Kidney (tissue), 14 donors: ENCODE measurements around the gene FAM50A. TPM values are rescaled to one million over a fixed set of nuclear protein-coding genes. Genes with fewer than 3 reads are reported as not detected.

Source experiments
- DNase-seq, 5 donors: peaks; one replicate each; pipeline ENCODE4 v3.0.0-alpha.2; 2013 to 2020
- FAIRE-seq: peaks from 2 replicates; lab custom pipeline; 2012; peaks lifted over from hg19 to GRCh38; lab: Jason Lieb, UNC
- H3K27ac ChIP-seq, 2 donors: one replicate each; pipeline ENCODE4 v1.7.0; 2013; ENCODE audit warnings: low read depth in 2 of 2, low read length in 2 of 2, inconsistent platforms in 1 of 2
- H3K27me3 ChIP-seq: one replicate; pipeline ENCODE4 v1.7.1; 2013; ENCODE audit warnings: low read length, inconsistent platforms; ENCODE audit not compliant: control insufficient read depth, insufficient read depth
- H3K36me3 ChIP-seq, 3 donors: one replicate each; pipeline versions ENCODE4 v1.7.0 to v1.7.1; 2013; ENCODE audit warnings: low read length in 3 of 3, control low read depth in 1 of 3, inconsistent platforms in 1 of 3; ENCODE audit not compliant: insufficient read depth in 3 of 3, control insufficient read depth in 2 of 3
- H3K4me1 ChIP-seq, 3 donors: one replicate each; pipeline versions ENCODE4 v1.7.0 to v1.7.1; 2013; ENCODE audit warnings: low read length in 3 of 3, inconsistent platforms in 1 of 3, low read depth in 1 of 3; ENCODE audit not compliant: control insufficient read depth in 2 of 3, insufficient read depth in 2 of 3
- H3K4me3 ChIP-seq, 3 donors: one replicate each; pipeline versions ENCODE4 v1.7.0 to v1.8.1; 2013; ENCODE audit warnings: low read length in 3 of 3, control low read depth in 1 of 3, inconsistent platforms in 1 of 3
- H3K9ac ChIP-seq, 3 donors: one replicate each; pipeline versions ENCODE4 v1.7.0 to v1.7.1; 2013; ENCODE audit warnings: low read length in 3 of 3, control low read depth in 1 of 3, inconsistent platforms in 1 of 3
- H3K9me3 ChIP-seq, 3 donors: one replicate each; pipeline versions ENCODE4 v1.7.0 to v1.7.1; 2013; ENCODE audit warnings: low read length in 3 of 3, control low read depth in 1 of 3, inconsistent platforms in 1 of 3; ENCODE audit not compliant: control insufficient read depth in 2 of 3, insufficient read depth in 1 of 3
- CTCF ChIP-seq: IDR thresholded peaks from 3 replicates; pipeline ENCODE4 v1.5.1; 2012; ENCODE audit warnings: mild to moderate bottlenecking, moderate library complexity, borderline replicate concordance; ENCODE audit not compliant: insufficient read depth; ENCODE audit errors: extremely low read depth
- intact Hi-C: fragments of 100-400 bp; cut with DNase I; formaldehyde crosslinking; loops from one replicate; pipeline ENCODE4 v1.11.1; 2022
- polyA plus RNA-seq: library from polyadenylated mRNA; stranded (reverse); fragments of 350-450 nt; fragmentation: Illumina TruSeq; extraction: RNeasy Lipid Tissue Mini Kit (QIAGEN cat#74804); gene quantifications from one replicate; pipeline ENCODE4 v1.2.3, GENCODE V29; 2014; ENCODE audit warnings: low read depth, low replicate concordance; ENCODE audit not compliant: insufficient read depth
- total RNA-seq: library from RNA; stranded (reverse); fragmentation: NEBNext Ultra II Directional; extraction: Animal tissue kit (Norgen Biotek cat#: 25700); gene quantifications from one replicate; pipeline ENCODE4 v1.2.1, GENCODE V29; 2021
- donor health status: control.
- donor health status: control.
- donor health status: control.
- donor health status: control.
- donor health status: control.
- donor health status: DM: yes; HTN: yes; CAD: no.
- donor health status: Normal renal cell carcinoma (clear cell type).

Gene FAM50A
- total and polyA plus RNA-seq, 2 donors from 2014 or later = 46.0 to 112 TPM

GRCh38 chrX:154469880-154470279 lies 25.9 kb downstream of the FAM50A start:
- DNase-seq = no peak
- intact Hi-C loops = no loop called here
- TF ChIP-seq CTCF = no peak
- Histone ChIP-seq H3K9ac (no peak overlapping the region), H3K27me3 (no peaks in the 10 kb centered on the region), H3K4me1 (no peaks in the 10 kb centered on the region), H3K4me3 (no peak overlapping the region), H3K36me3 (no peaks in the 10 kb centered on the region), H3K27ac (no peak overlapping the region), H3K9me3 (no peaks in the 10 kb centered on the region)
- FAIRE-seq = no peak

- TF ChIP-seq CTCF = no peak
- intact Hi-C loops = no loop called here
- no peak overlapping the region for H3K27ac ChIP-seq
- H3K9me3 ChIP-seq = no peaks in the 10 kb centered on the region
- no peak overlapping the region for H3K4me3 ChIP-seq
- no peaks in the 10 kb centered on the region for H3K36me3 ChIP-seq
- H3K9ac ChIP-seq = no peak overlapping the region
- DNase-seq (no peak), FAIRE-seq (no peak)
- no peaks in the 10 kb centered on the region for H3K27me3 ChIP-seq
- no peaks in the 10 kb centered on the region for H3K4me1 ChIP-seq
Observed at GRCh38 chrX:154470434-154470833, 26.5 kb downstream of the FAM50A start.

DNA sequence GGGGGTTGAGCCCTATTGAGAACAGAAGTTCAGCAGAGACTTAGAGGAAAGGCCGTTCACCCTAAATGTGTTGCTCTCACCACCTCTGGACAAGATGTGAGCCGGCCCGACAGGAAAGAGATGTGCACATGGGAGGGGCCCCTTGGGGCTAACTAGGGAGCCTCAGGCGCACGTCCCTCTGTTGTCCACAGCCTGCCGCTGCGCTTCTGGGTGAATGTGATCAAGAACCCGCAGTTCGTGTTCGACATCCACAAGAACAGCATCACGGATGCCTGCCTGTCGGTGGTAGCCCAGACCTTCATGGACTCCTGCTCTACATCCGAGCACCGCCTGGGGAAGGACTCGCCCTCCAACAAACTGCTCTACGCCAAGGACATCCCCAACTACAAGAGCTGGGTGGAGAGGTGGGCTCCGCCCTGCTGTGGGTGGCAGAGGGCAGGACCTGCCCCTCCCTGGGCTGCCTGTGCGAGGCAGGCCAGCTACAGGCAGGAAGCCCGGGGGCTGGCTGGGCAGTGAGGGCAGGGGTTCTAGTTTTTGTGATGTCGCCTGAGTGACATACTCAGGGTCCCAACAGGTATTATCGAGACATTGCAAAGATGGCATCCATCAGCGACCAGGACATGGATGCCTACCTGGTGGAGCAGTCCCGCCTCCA lies 27.1 kb downstream of the FAM50A start:
- no peak for FAIRE-seq
- no peak overlapping the region for H3K9ac ChIP-seq
- H3K36me3 ChIP-seq = no peaks in the 10 kb centered on the region
- no peaks in the 10 kb centered on the region for H3K9me3 ChIP-seq
- no peaks in the 10 kb centered on the region for H3K27me3 ChIP-seq
- H3K4me1 ChIP-seq = no peaks in the 10 kb centered on the region
- DNase-seq = no peak
- no peak for TF ChIP-seq CTCF
- no peak overlapping the region for H3K4me3 ChIP-seq
- intact Hi-C loops = no loop called here
- H3K27ac ChIP-seq = no peak overlapping the region
